HG02981 (cell line): Measurements from ENCODE around the gene MAGEH1.
A peak's percentile ranks its signal among the peaks of the same experiment; 100 is the strongest.

Experiments used
- ATAC-seq: cut with Tn5 transposase; IDR thresholded peaks from one replicate; pipeline ENCODE4 v1.9.1; 2021; ENCODE audit warnings: mild to moderate bottlenecking, moderate library complexity; ENCODE audit not compliant: unreplicated experiment

The MAGEH1 gene

DNA sequence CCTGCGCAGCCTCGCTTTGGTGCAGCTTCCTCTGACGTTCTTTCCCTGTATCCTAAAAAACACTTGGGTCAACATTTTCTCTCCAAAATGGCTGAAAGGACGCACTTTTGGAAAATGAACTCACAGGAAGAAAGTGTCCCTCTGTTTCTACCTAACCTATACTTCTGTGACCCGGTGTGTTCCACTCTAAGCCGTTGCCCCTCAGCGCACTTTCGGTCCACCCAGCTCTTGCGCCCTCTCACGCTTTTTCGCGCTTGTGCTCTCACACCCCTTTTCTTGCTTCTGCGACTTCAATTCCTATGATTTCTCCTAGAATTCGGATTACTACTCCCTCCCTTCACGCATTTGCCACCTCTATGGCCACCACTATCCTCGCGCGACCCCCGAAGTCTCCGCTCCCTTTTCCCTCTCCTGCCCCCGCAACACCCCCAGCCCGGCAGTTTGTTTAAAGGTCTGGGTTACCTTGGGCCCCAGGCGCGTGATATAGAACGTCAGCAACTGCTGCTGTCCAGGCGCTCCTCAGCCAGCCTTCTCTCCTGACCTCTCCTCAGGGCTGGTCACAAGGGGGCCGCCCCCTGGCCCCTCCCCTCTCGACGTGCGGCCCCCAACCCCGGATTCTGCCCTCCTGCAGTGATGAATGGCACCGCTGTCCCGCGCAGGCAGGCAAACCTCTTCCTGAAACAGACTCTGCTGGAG lies 37.5 kb downstream of the MAGEH1 start, which contains the start of gene USP51:
Gene USP51, minus strand, starts transcription at position 535 of the 696 bp plus-strand sequence. CDS start 909 bp downstream, outside the sequence.
- peak; percentile 50 for ATAC-seq

DNA sequence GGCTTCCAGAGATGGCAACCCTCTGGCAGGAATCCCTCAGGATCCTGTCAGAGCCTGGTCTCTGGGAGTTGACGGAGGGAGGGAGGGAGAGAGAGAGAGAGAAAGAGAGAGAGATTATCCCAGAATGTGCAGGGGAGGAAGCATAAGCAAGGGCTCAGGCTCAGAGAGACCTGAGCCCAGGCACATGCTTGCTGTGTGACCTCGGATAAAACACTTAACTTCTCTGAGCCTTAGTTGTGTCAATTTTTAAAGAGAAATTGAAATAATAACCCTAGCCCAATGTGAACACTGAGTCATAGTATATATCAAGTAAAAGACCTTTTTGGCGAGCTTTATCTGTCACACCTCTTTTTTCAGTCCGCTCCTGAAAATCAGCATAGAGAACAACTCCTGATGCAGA lies 38.2 kb downstream of the MAGEH1 start:
- ATAC-seq = no peak

DNA sequence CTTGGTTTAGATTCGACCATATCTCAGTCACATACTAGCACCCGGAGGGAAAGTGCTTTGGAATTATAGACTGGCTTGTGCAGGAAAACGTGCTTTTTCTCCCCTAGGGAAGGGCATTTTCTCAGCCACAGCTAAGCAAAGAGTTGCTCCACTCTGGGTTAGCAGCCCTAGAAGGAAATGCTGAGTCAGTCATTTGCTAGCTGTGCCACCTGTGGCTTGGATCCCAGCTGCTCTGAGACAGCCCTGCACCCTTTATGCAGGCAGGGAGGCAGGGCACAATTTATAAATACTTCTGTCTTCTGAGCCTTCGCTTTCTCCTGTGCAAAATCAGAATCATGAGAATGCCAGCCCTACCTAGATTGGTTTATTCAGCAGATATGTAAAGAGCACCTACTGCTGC lies 39.0 kb downstream of the MAGEH1 start:
- ATAC-seq = no peak
